ENCODE data around the gene C4orf50.
A peak's percentile ranks its signal among the peaks of the same experiment; 100 is the strongest.

The C4orf50 gene

DNA sequence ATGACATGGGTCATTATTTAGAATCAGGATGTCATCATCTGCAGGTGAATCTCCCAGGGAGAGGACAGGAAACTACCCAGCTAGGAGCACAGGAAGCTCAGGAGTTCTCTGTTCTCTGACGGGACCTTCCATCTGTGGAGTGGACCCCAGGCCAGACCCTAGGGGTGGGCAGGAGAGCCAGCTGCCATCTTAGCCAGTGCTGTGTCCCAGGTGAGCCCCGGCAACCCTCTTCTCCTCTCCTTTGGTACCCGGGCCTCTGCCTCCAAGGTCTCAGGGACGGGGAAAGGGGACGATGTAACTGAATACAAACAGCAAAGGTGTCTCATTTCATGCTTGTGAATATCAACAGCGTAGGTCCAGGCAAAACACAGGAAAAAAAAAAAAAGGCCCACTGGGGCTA lies 48.5 kb downstream of the C4orf50 start:
- DNase-seq (ENCODE audit: insufficient read length, low spot score): no peak
- no peak for TF ChIP-seq POLR2A (IDR thresholded peaks at IDR 0.05; ENCODE audit: low read depth, low read length)
- no peak for FAIRE-seq

DNA sequence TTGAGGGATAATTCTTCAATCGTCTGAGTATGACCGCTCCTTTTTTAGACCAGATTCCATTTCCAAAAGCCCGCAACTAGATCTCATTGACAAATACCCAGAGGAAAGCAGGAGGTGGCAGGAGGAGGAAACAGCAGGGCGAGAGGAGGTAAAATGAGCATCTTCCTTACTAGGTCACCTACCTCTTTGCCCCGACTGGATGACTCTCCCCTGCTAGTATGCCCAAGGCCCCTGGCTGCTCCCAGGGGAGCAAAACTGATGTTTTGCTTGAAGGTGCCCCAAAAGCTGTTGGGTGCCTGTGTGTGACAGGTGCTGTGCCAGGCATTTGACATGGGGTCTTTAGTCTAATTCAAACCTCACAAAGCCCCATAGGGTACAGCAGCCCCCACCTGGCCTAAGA lies 48.9 kb downstream of the C4orf50 start:
- FAIRE-seq (no peak), DNase-seq (ENCODE audit: insufficient read length, low spot score) (no peak)
- no peak for TF ChIP-seq POLR2A (IDR thresholded peaks at IDR 0.05; ENCODE audit: low read depth, low read length)

DNA sequence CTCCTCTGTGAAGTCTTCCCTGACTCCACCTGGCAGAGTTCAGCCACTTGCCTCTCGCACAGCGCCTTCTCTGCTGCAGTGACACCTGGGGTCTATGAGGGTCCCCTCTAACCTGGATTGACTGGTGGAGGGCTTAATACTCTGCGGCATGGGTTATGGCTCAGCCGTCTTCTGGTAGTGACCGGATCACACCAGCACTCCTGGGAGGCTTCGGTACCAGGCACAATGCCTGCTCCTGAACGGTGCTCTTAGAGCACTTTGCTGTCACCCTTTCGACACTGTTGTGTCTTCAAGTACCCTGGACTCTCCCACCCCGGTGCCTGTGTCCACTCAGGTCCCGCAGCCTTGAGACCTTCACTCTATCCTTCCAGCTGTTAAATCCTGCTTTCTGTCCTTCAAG lies 50.0 kb downstream of the C4orf50 start:
- FAIRE-seq (no peak), DNase-seq (ENCODE audit: insufficient read length, low spot score) (no peak)
- TF ChIP-seq POLR2A (IDR thresholded peaks at IDR 0.05; ENCODE audit: low read depth, low read length): no peak

DNA sequence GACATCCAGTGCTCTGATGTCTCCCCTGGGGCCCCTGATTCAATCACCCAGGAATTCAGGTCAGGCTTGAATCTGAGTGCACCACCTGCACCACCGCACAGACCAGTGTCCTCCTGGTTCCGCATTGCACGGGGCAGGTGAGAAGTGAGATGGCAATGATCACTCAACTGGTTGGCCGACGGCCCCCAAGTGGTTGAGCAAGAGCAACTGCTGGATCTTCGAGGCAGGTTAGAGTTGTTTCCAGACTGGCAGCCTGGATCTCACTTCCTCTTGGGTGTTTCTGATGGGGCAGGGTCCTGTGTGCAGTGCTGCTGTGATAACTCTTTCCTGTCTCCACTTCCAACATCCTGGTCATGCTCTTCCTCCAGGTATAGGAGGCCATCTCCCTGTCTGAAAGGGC lies 50.4 kb downstream of the C4orf50 start:
- no peak for FAIRE-seq
- no peak for TF ChIP-seq POLR2A (IDR thresholded peaks at IDR 0.05; ENCODE audit: low read depth, low read length)
- no peak for DNase-seq (ENCODE audit: insufficient read length, low spot score)

DNA sequence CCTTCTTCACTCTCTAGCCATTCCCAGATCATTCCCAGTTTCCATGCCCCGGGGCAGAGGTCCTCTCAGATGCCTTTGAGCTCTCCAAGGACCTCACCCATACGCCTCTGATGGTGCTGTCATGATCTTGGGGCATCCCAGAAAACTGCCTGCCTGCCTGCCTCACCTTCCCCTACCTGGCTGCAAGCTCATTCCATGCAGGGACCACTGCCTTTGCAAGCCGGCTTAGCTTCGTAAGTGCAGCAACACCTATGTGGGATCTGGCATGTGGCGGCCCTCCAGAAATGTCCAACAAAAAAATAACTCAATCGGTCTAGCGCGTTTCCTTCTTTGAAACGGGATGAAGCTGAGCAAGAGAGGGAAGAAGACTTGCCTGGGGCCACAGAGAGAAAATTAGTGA lies 53.0 kb downstream of the C4orf50 start:
- DNase-seq (ENCODE audit: insufficient read length, low spot score): no peak
- no peak for TF ChIP-seq POLR2A (IDR thresholded peaks at IDR 0.05; ENCODE audit: low read depth, low read length)
- FAIRE-seq: no peak

DNA sequence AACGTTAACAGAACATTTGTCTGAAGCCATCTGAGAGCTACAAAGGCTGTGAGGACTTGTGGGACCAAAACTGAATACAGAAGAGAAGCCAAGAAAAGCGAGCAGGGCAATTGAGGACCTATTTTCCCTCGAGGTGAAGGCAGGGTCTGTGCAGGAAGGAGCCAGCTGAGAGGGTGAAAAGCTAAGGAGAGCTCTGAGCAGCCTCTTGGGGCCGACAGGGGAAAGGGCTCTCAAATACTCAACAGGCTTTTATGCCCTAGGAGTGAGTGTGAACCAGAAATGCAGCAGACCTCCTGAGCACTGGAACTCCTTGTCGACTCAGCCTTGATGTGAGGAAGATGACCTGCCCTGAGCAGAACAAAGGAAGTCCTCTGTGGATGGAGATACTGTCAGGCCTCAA lies 54.2 kb downstream of the C4orf50 start:
- TF ChIP-seq POLR2A (IDR thresholded peaks at IDR 0.05; ENCODE audit: low read depth, low read length): no peak
- FAIRE-seq (no peak), DNase-seq (ENCODE audit: insufficient read length, low spot score) (no peak)

DNA sequence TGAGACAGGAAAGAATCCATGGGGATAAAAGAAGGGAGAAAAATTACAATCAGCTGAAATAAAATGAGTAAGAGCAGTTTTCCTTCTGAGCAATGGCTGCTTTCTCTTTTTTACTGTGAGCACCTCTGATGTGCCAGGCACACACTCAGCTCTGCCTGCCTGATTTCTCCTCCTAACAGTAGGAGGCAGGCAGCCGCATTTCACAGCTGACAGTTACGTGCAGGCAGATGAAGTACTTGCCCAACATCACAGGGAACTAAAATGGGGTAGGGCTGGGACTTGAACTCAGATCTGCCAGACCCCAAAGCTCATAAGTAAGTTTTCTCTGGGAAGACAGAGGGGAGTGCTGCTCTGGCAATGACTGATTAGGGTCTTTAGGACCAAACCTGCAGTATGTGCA lies 54.6 kb downstream of the C4orf50 start:
- DNase-seq (ENCODE audit: insufficient read length, low spot score) (no peak), FAIRE-seq (no peak)
- no peak for TF ChIP-seq POLR2A (IDR thresholded peaks at IDR 0.05; ENCODE audit: low read depth, low read length)

DNA sequence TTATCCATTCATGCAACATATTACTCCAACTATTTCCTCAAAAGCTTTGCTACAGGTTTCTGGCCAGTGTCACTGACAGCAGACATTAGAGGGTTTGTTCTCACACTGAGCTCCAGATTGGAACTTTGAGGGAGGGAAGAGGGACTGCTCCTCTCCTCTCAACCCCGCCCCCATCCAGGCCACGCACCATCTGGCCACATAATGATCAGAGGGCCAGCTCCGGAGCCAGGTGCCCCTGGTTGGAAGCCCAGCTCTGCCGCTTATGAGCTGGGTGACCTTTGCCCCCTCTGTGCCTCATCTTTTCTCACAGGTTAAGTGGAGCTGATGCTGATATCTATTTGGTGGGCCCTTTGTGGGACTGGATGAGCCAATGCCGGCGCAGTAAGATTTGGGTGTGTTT lies 55.8 kb downstream of the C4orf50 start:
- FAIRE-seq: no peak
- no peak for TF ChIP-seq POLR2A (IDR thresholded peaks at IDR 0.05; ENCODE audit: low read depth, low read length)
- no peak for DNase-seq (ENCODE audit: insufficient read length, low spot score)

DNA sequence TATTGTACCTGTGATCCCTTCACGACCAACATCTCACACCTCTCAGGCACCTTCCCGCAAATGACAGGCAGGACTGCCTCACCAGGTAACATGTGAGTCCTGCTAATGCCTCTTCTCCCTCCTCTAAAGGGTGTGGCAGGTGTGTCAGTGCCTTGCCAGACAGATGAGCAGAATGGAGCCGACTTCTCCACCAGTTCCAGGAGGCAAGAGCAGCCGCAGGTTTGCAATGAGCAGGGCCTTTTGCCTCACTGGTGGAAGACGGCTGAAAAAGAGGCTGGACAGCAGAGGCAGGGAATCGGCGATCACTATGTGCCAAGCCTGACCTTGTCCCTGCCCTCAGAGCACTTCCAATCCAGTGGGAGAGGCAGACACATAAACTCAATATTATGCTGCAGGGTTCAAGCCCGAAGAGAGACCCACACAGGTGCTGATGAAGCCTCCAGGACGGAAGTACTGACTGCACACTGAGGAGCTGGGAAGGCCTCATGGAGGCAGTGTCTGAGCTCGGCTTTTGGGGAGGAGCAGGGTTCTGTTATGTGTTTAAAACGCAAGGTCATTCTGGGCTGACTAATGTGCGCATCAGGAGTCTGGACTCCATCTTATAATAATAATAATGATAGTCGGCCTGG lies 57.9 kb downstream of the C4orf50 start:
- FAIRE-seq: no peak
- TF ChIP-seq POLR2A (IDR thresholded peaks at IDR 0.05; ENCODE audit: low read depth, low read length): no peak
- no peak for DNase-seq (ENCODE audit: insufficient read length, low spot score)

DNA sequence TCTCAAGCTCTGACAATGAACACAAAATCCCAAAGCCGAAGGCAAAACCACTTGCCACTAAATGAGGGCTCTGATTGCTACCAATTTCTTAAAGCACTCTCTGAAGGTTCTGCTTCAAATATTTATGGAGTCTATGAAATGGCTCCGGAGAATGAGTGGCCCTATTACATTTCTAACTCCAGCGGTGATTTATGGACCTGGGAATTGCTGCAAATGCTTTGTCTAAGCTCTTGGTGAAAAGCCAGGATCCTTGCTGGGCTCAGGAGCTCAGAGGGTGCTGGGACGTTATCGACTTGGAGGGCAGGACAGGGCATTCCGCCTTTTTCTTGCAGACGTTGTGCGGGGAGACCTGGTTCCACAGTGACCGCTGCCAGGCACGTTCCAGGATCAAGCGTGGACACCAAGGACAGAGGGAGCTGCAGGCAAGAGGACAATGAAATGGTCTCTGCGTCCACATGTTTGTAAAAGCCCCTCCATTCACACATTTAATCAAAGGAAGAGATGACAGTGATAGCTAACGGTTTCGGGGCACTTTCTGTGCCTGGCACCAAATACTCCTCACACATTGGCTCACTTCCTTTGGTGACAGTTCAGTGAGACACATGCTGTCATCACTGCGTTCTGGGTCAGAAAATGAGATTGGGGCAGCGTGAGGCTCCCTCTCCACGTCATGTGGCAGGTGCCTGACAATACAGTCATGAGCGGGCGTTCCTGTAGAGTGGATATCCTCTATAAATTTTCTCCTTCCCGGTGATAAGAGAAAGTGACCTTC lies 58.8 kb downstream of the C4orf50 start:
- TF ChIP-seq POLR2A (IDR thresholded peaks at IDR 0.05; ENCODE audit: low read depth, low read length): no peak
- FAIRE-seq: no peak
- DNase-seq (ENCODE audit: insufficient read length, low spot score): no peak

DNA sequence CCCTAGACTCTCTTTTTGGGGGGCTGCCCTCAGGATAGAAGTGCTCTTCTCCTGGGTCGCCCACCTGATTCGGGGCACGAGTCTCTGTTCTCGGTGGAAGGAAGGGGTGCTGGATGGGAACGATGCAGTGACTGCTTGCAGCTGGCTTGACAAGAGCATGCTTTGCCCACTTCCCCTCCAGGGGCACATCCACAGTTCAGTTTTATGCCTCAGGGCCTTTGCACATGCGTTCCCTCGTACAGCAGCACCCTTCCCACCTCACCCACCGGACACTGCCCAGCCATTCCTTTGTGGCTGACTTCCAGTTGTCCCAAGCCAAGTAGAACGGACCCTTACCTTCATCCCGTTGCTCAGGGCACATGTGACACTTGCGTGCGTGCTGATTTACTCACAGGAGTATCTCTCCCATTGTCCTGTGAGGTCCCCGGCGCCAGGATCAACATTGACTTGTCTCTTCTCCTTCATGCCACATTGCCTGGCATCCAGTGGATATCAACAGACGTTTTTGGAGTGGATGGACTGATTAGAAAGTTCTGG lies 60.0 kb downstream of the C4orf50 start:
- no peak for TF ChIP-seq POLR2A (IDR thresholded peaks at IDR 0.05; ENCODE audit: low read depth, low read length)
- no peak for DNase-seq (ENCODE audit: insufficient read length, low spot score)
- no peak for FAIRE-seq

DNA sequence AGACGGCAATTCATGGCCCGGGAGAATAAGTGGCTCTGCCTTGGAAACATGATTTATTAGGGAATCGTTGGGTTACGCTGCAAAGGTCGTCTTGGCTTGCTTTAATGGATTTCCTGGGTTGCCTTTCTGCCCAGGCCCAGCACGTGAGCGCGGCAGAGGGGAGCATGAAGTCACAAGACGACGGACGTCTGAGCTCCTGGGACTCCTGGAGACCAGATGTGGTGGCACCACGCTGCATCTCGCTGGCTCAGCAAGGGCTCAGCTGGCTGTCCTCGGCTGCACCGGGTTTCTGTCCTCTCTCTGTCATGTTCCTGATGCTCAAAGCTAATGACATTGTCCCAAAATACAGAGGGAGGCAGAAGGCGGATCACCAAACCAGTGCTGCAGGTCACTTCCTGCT lies 61.2 kb downstream of the C4orf50 start:
- no peak for TF ChIP-seq POLR2A (IDR thresholded peaks at IDR 0.05; ENCODE audit: low read depth, low read length)
- no peak for DNase-seq (ENCODE audit: insufficient read length, low spot score)
- FAIRE-seq: no peak

DNA sequence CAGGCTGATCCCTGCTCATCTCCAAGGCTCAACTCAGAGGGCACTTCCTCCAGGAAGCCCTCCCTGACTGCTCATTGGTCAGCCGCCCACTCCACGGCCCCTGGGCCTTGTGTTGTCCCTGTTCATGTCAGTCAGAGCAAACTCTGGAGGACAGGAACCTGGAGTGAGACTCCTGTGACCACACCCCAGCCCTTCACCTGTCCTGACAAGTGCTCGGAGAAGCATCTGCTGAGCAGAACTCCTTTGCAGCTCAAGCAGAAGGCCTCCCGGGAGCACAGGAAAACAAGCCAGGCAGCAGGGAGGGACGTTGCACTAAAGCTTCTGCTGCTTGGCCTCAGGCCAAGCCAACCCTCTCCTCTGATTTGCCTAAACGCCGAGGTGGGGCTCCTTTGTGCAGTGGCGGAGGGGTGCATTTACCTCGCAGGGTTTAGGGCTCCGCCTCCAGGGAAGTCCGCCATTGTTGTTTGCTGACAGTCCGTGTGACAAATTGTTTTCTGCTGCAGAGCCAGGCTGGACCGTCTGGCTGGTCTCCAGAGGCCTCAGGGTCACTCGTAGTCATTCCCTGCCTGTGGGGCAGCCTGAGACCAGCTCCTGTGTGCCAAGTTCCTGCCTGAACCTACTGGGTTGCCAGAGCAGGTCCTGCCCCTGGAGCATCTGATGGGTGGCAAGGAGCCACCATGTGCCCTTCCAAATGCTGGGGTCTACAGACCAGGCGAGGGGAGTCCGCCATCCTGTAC lies 61.8 kb downstream of the C4orf50 start:
- DNase-seq (ENCODE audit: insufficient read length, low spot score) (peak; percentile 19), FAIRE-seq (no peak)
- no peak for TF ChIP-seq POLR2A (IDR thresholded peaks at IDR 0.05; ENCODE audit: low read depth, low read length)

DNA sequence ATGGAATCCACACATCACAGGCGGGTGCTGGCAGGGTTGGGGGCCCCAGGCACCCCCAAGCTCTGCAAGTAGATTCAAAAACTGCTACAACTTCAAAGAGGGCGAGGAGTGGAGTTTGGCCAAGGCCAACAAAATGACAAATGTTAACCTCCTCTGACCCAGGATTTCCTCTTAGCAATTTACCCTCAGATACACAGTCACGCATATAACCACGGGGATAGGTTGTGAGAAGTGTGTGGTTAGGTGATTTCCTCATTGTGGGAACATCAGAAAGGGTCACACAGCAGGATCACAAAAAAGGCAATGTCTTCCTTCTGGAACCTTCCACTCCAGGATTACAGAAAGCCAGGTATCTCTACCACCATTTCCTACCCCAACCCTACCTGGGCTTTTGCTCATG lies 62.4 kb downstream of the C4orf50 start:
- FAIRE-seq: no peak

More for the DNA sequence above, 62.4 kb downstream of the C4orf50 start:
- no peak for DNase-seq (ENCODE audit: insufficient read length, low spot score)
- TF ChIP-seq POLR2A (IDR thresholded peaks at IDR 0.05; ENCODE audit: low read depth, low read length): no peak
